WTC11 (cell line): ENCODE results near the gene SMIM5.
"Not testable (repeated sequence)": the region's sequence is repeated elsewhere in the genome, so short reads cannot be mapped to it uniquely, and the experiment has no call there.

ENCODE experiments used
- CREB1 ChIP-seq: sonication (generic); formaldehyde crosslinking; IDR thresholded peaks from 2 replicates; pipeline ENCODE4 v1.8.0; 2023; ENCODE audit warnings: mild to moderate bottlenecking, missing genetic modification reagents
- E2F1 ChIP-seq: sonication (generic); formaldehyde crosslinking; IDR thresholded peaks from 2 replicates; pipeline ENCODE4 v1.8.0; 2022; ENCODE audit warnings: mild to moderate bottlenecking, missing genetic modification reagents
- ETV6 ChIP-seq: sonication (generic); formaldehyde crosslinking; IDR thresholded peaks from 2 replicates; pipeline ENCODE4 v1.8.1; 2022; ENCODE audit warnings: mild to moderate bottlenecking, missing genetic modification reagents
- FOXP1 ChIP-seq: sonication (generic); formaldehyde crosslinking; IDR thresholded peaks from 2 replicates; pipeline ENCODE4 v1.8.0; 2022; ENCODE audit warnings: missing genetic modification reagents, mild to moderate bottlenecking, moderate library complexity, borderline replicate concordance
- MAX ChIP-seq: sonication (generic); formaldehyde crosslinking; IDR thresholded peaks from 2 replicates; pipeline ENCODE4 v1.8.0; 2022; ENCODE audit warnings: mild to moderate bottlenecking, missing genetic modification reagents
- SP1 ChIP-seq: sonication (generic); formaldehyde crosslinking; conservative IDR thresholded peaks from 2 replicates; pipeline ENCODE4 v1.8.1; 2022; ENCODE audit warnings: missing genetic modification reagents
- STAT6 ChIP-seq: sonication (generic); formaldehyde crosslinking; conservative IDR thresholded peaks from 2 replicates; pipeline ENCODE4 v1.8.1; 2023; ENCODE audit warnings: mild to moderate bottlenecking, low read depth, missing genetic modification reagents, moderate library complexity
- TCF7 ChIP-seq: sonication (generic); formaldehyde crosslinking; IDR thresholded peaks from 2 replicates; pipeline ENCODE4 v1.8.0; 2022; ENCODE audit warnings: mild to moderate bottlenecking, low read depth, missing genetic modification reagents, moderate library complexity
- ZMAT4 ChIP-seq: fragments of 250-450 bp; sonication (Bioruptor Pico); IDR thresholded peaks from 2 replicates; pipeline ENCODE4 v1.9.0; 2021; ENCODE audit warnings: mild to moderate bottlenecking
- ZNF138 ChIP-seq: sonication (generic); formaldehyde crosslinking; conservative IDR thresholded peaks from 2 replicates; pipeline ENCODE4 v1.8.1; 2022; ENCODE audit warnings: mild to moderate bottlenecking, moderate library complexity, missing genetic modification reagents
- TF ChIP-seq, protein P1 (sequence below): sonication (generic); formaldehyde crosslinking; IDR thresholded peaks from 2 replicates; pipeline ENCODE4 v1.8.1; 2022; ENCODE audit warnings: low read depth, missing genetic modification reagents, borderline replicate concordance
- TF ChIP-seq, protein P2 (sequence below): fragments of 200-600 bp; IDR thresholded peaks from 2 replicates; pipeline ENCODE4 v1.8.0; 2022; ENCODE audit warnings: antibody characterized with exemption
- TF ChIP-seq, protein P3 (sequence below): sonication (generic); formaldehyde crosslinking; IDR thresholded peaks from 2 replicates; pipeline ENCODE4 v1.8.0; 2022; ENCODE audit warnings: mild to moderate bottlenecking, missing genetic modification reagents

DNA sequence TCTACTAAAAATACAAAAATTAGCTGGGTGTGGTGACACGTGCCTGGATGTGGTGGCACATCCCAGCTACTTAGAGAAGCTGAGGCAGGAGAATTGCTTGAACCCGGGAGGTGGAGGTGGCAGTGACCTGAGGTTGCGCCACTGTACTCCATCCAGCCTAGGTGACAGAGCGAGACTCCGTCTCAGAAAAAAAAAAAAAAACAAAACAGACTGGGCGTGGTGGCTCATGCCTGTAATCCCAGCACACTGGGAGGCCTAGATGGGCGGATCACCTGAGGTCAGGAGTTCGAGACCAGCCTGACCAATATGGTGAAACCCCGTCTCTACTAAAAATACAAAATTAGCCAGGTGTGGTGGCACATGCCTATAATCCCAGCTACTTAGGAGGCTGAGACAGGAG lies 39.8 kb upstream of the SMIM5 start:
- TF ChIP-seq, protein P1, sequence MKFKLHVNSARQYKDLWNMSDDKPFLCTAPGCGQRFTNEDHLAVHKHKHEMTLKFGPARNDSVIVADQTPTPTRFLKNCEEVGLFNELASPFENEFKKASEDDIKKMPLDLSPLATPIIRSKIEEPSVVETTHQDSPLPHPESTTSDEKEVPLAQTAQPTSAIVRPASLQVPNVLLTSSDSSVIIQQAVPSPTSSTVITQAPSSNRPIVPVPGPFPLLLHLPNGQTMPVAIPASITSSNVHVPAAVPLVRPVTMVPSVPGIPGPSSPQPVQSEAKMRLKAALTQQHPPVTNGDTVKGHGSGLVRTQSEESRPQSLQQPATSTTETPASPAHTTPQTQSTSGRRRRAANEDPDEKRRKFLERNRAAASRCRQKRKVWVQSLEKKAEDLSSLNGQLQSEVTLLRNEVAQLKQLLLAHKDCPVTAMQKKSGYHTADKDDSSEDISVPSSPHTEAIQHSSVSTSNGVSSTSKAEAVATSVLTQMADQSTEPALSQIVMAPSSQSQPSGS (CRISPR knock-in tag), result not testable (repeated sequence)
- TF ChIP-seq, protein P2, sequence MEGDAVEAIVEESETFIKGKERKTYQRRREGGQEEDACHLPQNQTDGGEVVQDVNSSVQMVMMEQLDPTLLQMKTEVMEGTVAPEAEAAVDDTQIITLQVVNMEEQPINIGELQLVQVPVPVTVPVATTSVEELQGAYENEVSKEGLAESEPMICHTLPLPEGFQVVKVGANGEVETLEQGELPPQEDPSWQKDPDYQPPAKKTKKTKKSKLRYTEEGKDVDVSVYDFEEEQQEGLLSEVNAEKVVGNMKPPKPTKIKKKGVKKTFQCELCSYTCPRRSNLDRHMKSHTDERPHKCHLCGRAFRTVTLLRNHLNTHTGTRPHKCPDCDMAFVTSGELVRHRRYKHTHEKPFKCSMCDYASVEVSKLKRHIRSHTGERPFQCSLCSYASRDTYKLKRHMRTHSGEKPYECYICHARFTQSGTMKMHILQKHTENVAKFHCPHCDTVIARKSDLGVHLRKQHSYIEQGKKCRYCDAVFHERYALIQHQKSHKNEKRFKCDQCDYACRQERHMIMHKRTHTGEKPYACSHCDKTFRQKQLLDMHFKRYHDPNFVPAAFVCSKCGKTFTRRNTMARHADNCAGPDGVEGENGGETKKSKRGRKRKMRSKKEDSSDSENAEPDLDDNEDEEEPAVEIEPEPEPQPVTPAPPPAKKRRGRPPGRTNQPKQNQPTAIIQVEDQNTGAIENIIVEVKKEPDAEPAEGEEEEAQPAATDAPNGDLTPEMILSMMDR, result not testable (repeated sequence)
- not testable (repeated sequence) for TF ChIP-seq ZMAT4 (CRISPR knock-in tag); SP1 (CRISPR knock-in tag); MAX (CRISPR knock-in tag); FOXP1; CREB1 (CRISPR knock-in tag); E2F1 (CRISPR knock-in tag); ETV6 (CRISPR knock-in tag); STAT6 (CRISPR knock-in tag); TCF7 (CRISPR knock-in tag); ZNF138 (CRISPR knock-in tag)
- TF ChIP-seq, protein P3, sequence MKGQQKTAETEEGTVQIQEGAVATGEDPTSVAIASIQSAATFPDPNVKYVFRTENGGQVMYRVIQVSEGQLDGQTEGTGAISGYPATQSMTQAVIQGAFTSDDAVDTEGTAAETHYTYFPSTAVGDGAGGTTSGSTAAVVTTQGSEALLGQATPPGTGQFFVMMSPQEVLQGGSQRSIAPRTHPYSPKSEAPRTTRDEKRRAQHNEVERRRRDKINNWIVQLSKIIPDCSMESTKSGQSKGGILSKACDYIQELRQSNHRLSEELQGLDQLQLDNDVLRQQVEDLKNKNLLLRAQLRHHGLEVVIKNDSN, result not testable (repeated sequence)
